Muscle layer of duodenum (tissue), 2 donors: ENCODE results near the gene GOLT1A.

Experiments used
- H3K27ac ChIP-seq: one replicate; pipeline ENCODE4 v1.7.0; 2013; ENCODE audit warnings: mild to moderate bottlenecking, low read length
- H3K27me3 ChIP-seq: one replicate; pipeline ENCODE4 v1.7.0; 2013; ENCODE audit warnings: low read depth, mild to moderate bottlenecking, control low read depth, low read length
- H3K36me3 ChIP-seq, 2 donors: one replicate each; pipeline ENCODE4 v1.7.0; 2013; ENCODE audit warnings: low read length in 2 of 2, control low read depth in 1 of 2, mild to moderate bottlenecking in 1 of 2; ENCODE audit not compliant: insufficient read depth in 2 of 2, control insufficient read depth in 1 of 2
- H3K4me1 ChIP-seq, 2 donors: one replicate each; pipeline ENCODE4 v1.7.0; 2013; ENCODE audit warnings: low read length in 2 of 2, mild to moderate bottlenecking in 2 of 2, control low read depth in 1 of 2, moderate library complexity in 1 of 2; ENCODE audit not compliant: insufficient read depth in 2 of 2, control insufficient read depth in 1 of 2
- H3K4me3 ChIP-seq, 2 donors: one replicate each; pipeline ENCODE4 v1.7.0; 2013; ENCODE audit warnings: low read length in 2 of 2, low read depth in 1 of 2, mild to moderate bottlenecking in 1 of 2
- H3K9me3 ChIP-seq, 2 donors: one replicate each; pipeline ENCODE4 v1.7.0; 2013; ENCODE audit warnings: low read length in 2 of 2, control low read depth in 1 of 2, mild to moderate bottlenecking in 1 of 2; ENCODE audit not compliant: control insufficient read depth in 1 of 2
- donor health status: healthy.

Gene GOLT1A

GRCh38 chr1:204198348-204199340 is 15.1 kb downstream of the GOLT1A start:
- H3K9me3 ChIP-seq = no peaks in the 10 kb centered on the region

GRCh38 chr1:204197068-204197467 is 16.7 kb downstream of the GOLT1A start:
- no peaks in the 10 kb centered on the region for H3K4me1 ChIP-seq
- no peak overlapping the region for H3K27ac ChIP-seq
- H3K36me3 ChIP-seq = no peaks in the 10 kb centered on the region
- no peaks in the 10 kb centered on the region for H3K27me3 ChIP-seq
- H3K9me3 ChIP-seq = no peaks in the 10 kb centered on the region
- no peak overlapping the region for H3K4me3 ChIP-seq

More at GRCh38 chr1:204198348-204199340, 15.1 kb downstream of the GOLT1A start:
- Histone ChIP-seq H3K4me1 (no peaks in the 10 kb centered on the region), H3K27ac (no peak overlapping the region), H3K27me3 (peaks cover 3% of the 10 kb centered on the region), H3K36me3 (no peaks in the 10 kb centered on the region), H3K4me3 (no peak overlapping the region)

GRCh38 chr1:204196068-204196795 is 17.6 kb downstream of the GOLT1A start, which contains the start of gene KISS1:
KISS1 (minus strand) TSS chr1:204196491; CDS start chr1:204192876, 3,615 bp downstream.
- Histone ChIP-seq H3K27ac (no peak within 1 kb of the TSS), H3K4me3 (no peak within 1 kb of the TSS), H3K4me1 (no peaks in the 10 kb centered on the region), H3K36me3 (no peaks in the 10 kb centered on the region), H3K27me3 (no peaks in the 10 kb centered on the region), H3K9me3 (no peaks in the 10 kb centered on the region)

GRCh38 chr1:204194771-204195170 is 19.0 kb downstream of the GOLT1A start:
- no peaks in the 10 kb centered on the region for H3K27me3 ChIP-seq
- H3K36me3 ChIP-seq = no peaks in the 10 kb centered on the region
- H3K27ac ChIP-seq = no peak overlapping the region
- H3K9me3 ChIP-seq = no peaks in the 10 kb centered on the region
- H3K4me1 ChIP-seq = no peaks in the 10 kb centered on the region
- no peak overlapping the region for H3K4me3 ChIP-seq

- no peaks in the 10 kb centered on the region for H3K27me3 ChIP-seq
- H3K9me3 ChIP-seq = no peaks in the 10 kb centered on the region
Measured at GRCh38 chr1:204194080-204194479, 19.7 kb downstream of the GOLT1A start.

GRCh38 chr1:204192589-204193352 is 21.0 kb downstream of the GOLT1A start:
- peaks cover 7% of the 10 kb centered on the region for H3K27me3 ChIP-seq
- no peaks in the 10 kb centered on the region for H3K36me3 ChIP-seq
- no peak overlapping the region for H3K4me3 ChIP-seq
- H3K4me1 ChIP-seq = no peaks in the 10 kb centered on the region
- no peaks in the 10 kb centered on the region for H3K9me3 ChIP-seq
- H3K27ac ChIP-seq = no peak overlapping the region

More at GRCh38 chr1:204194080-204194479, 19.7 kb downstream of the GOLT1A start:
- Histone ChIP-seq H3K36me3 (no peaks in the 10 kb centered on the region), H3K27ac (no peak overlapping the region), H3K4me1 (no peaks in the 10 kb centered on the region), H3K4me3 (no peak overlapping the region)

GRCh38 chr1:204192046-204192445 is 21.7 kb downstream of the GOLT1A start:
- Histone ChIP-seq H3K4me1 (no peaks in the 10 kb centered on the region), H3K36me3 (no peaks in the 10 kb centered on the region), H3K4me3 (no peak overlapping the region), H3K9me3 (no peaks in the 10 kb centered on the region), H3K27me3 (peaks cover 7% of the 10 kb centered on the region), H3K27ac (no peak overlapping the region)

- H3K4me1 ChIP-seq = no peaks in the 10 kb centered on the region
- H3K36me3 ChIP-seq = no peaks in the 10 kb centered on the region
- H3K9me3 ChIP-seq = no peaks in the 10 kb centered on the region
- no peak overlapping the region for H3K27ac ChIP-seq
- H3K4me3 ChIP-seq = no peak overlapping the region
- H3K27me3 ChIP-seq = peaks cover 7% of the 10 kb centered on the region
Measured at GRCh38 chr1:204191456-204191855, 22.3 kb downstream of the GOLT1A start.

GRCh38 chr1:204190212-204191211 is 23.3 kb downstream of the GOLT1A start:
- no peaks in the 10 kb centered on the region for H3K4me1 ChIP-seq

GRCh38 chr1:204188959-204189639 is 24.7 kb downstream of the GOLT1A start:
- Histone ChIP-seq H3K27ac (no peak overlapping the region), H3K27me3 (peaks cover 7% of the 10 kb centered on the region), H3K4me3 (no peak overlapping the region), H3K4me1 (no peaks in the 10 kb centered on the region), H3K9me3 (no peaks in the 10 kb centered on the region), H3K36me3 (no peaks in the 10 kb centered on the region)

More at GRCh38 chr1:204190212-204191211, 23.3 kb downstream of the GOLT1A start:
- no peaks in the 10 kb centered on the region for H3K9me3 ChIP-seq
- peaks cover 7% of the 10 kb centered on the region for H3K27me3 ChIP-seq
- no peak overlapping the region for H3K4me3 ChIP-seq
- no peaks in the 10 kb centered on the region for H3K36me3 ChIP-seq
- H3K27ac ChIP-seq = no peak overlapping the region
